ENCODE results near the gene DAZAP1. TPM values are rescaled to one million over a fixed set of nuclear protein-coding genes. Genes with fewer than 3 reads are reported as not detected.

The DAZAP1 gene
- total and polyA plus RNA-seq, 2 of the 4 experiments (the other 2 are of a cell fraction): 22.0 to 62.8 TPM

DNA sequence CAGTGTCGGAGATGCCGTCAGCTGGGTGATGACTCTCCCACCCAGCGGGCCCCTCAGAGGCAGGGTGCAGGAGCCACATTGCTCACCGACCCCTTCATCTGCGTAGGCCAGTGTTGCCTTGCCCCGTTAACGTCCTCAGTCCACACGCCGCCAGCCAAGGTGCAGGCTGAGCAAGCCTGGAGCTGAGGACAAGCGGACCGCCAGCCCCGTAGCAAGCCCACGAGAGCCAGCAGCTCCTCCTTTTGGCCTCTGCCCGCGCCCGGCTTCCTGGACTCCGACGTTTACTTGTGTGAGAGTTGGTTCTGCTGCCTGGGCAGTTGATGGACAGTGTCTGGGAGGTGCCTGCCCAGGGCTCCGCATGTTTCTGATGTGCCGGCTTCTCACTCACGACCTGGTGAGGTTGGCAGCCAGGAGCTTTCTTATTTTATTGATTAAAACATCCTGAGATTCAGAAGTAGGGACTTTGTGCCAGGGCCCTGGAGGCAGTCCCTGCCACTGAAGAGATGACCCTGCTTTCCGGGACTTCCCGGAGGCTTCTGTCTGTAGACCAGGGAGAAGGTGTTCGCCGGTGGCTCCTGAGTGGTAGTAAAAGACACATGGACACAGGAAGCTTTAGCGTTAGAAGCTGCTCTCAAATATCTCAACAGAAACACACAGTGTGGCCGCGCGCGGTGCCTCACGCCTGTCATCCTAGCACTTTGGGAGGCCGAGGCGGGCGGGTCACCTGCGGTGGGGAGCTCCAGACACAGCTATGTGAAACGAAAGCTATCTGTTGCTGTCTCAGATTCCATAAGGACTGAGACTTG is 5.8 kb downstream of the DAZAP1 start:
- CTCF ChIA-PET: no interaction called here
- no peak for TF ChIP-seq FOS (IDR thresholded peaks at IDR 0.05; ENCODE audit: low read depth, low read length)
- no peak for TF ChIP-seq MXI1 (IDR thresholded peaks at IDR 0.05; ENCODE audit: borderline replicate concordance, low read depth, low read length)
- no peak for TF ChIP-seq CHD1 (IDR thresholded peaks at IDR 0.05; ENCODE audit: low read depth, low read length)
- TF ChIP-seq ELK1 (IDR thresholded peaks at IDR 0.05; ENCODE audit: borderline replicate concordance, low read depth, low read length): no peak
- TF ChIP-seq RAD21 (IDR thresholded peaks at IDR 0.05; ENCODE audit: low read length): no peak
- no peak for TF ChIP-seq SMC3 (IDR thresholded peaks at IDR 0.05; ENCODE audit: low read depth, low read length)
- TF ChIP-seq MAZ (IDR thresholded peaks at IDR 0.05; ENCODE audit: borderline replicate concordance, low read depth, low read length): no peak
- Histone ChIP-seq H3K14ac (replicated peaks; ENCODE audit: low read depth, low read length) (no peak overlapping the region), H3K23ac (ENCODE audit: low read depth, low read length) (no peak overlapping the region), H3K27ac (ENCODE audit: insufficient read depth, low read length) (no peak overlapping the region), H4K91ac (ENCODE audit: insufficient read depth, low read depth, low read length) (no peak overlapping the region), H4K20me1 (ENCODE audit: insufficient read depth, low read length) (peaks cover 98% of the 10 kb centered on the region), H3K4me1 (ENCODE audit: control insufficient read depth, insufficient read depth, low read length) (peaks cover 42% of the 10 kb centered on the region), H2AFZ (replicated peaks; ENCODE audit: low read length, poor library complexity) (no peak overlapping the region), H2BK120ac (ENCODE audit: low read depth, low read length) (no peak overlapping the region), H3K9ac (ENCODE audit: low read depth, low read length) (no peak overlapping the region), H3K4me3 (ENCODE audit: insufficient read depth, low read depth, low read length) (no peak overlapping the region), H2BK15ac (ENCODE audit: low read depth, low read length) (no peak overlapping the region), H4K8ac (ENCODE audit: low read depth in 2 of 2, low read length in 2 of 2) (no peak overlapping the region), H2BK5ac (ENCODE audit: low read depth, low read length, poor library complexity, severe bottlenecking) (no peak overlapping the region), H3K56ac (ENCODE audit: extremely low read depth, insufficient read depth, low read length) (no peak overlapping the region), H3K4me2 (ENCODE audit: low read depth, low read length) (no peak overlapping the region), H2AK5ac (ENCODE audit: low read depth, low read length) (no peak overlapping the region), H3K36me3 (ENCODE audit: control insufficient read depth, insufficient read depth, low read length) (peaks cover 21% of the 10 kb centered on the region; the same call in 1 of the 2 replicates), H2BK20ac (ENCODE audit: low read depth, low read length) (no peak overlapping the region), H4K5ac (ENCODE audit: low read depth, low read length) (no peak overlapping the region), H3K4ac (ENCODE audit: low read depth, low read length) (no peak overlapping the region), H3K18ac (ENCODE audit: low read depth, low read length) (no peak overlapping the region), H3K9me1 (ENCODE audit: insufficient read depth, low read length) (peaks cover 26% of the 10 kb centered on the region), H3K27me3 (ENCODE audit: control insufficient read depth, insufficient read depth, low read length) (no peaks in the 10 kb centered on the region), H3K79me1 (ENCODE audit: low read depth in 1 of 2, low read length in 2 of 2) (peaks cover 0 to 64% of the 10 kb centered on the region in 2 experiments; a peak in 2 of 4 replicates), H2AK9ac (replicated peaks; ENCODE audit: low read depth, low read length, poor library complexity) (peak overlapping the region; percentile 14), H3K9me3 (ENCODE audit: control insufficient read depth, insufficient read depth, low read length) (no peaks in the 10 kb centered on the region)
- intact Hi-C loops (cut with micrococcal nuclease): no loop called here
- in situ Hi-C loops (cut with MboI; ENCODE audit: low sequenced_read_pairs): no loop called here
- BruUV-seq (replicated peaks): no TSS peak
- ATAC-seq (ENCODE audit: low read depth): no peak
- 93% methylated on average over 10 of the region's 36 CpGs; no CpG with 5 or more reads in 1 of the 2 experiments for WGBS, 2 experiments (ENCODE audit: extremely low coverage in 2 of 2, insufficient read length in 1 of 2)
- POLR2A ChIA-PET (ENCODE audit: unreplicated experiment): no interaction called here
- no peak for DNase-seq
- dilution Hi-C loops (cut with HindIII; ENCODE audit: low sequenced_read_pairs, unreplicated experiment): no loop called here
